HepG2 (cell line): Measurements from ENCODE around the gene HTRA3. TPM values are rescaled to one million over a fixed set of nuclear protein-coding genes. Genes with fewer than 3 reads are reported as not detected.

Experiments
- ATAC-seq: fragments of 200-7000 bp; cut with Tn5 transposase; 3 replicates; pipeline ENCODE4 v1.9.1; 2020; ENCODE audit warnings: mild to moderate bottlenecking, moderate library complexity
- BruUV-seq: library from RNA; stranded (reverse); fragments of 400-500 nt; replicated peaks from 2 replicates; lab custom pipeline; 2021; lab: Mats Ljungman, UMichigan
- CTCF ChIA-PET: fragments of 300-600 bp; formaldehyde crosslinking; extraction: SDS; loops from one replicate; lab custom pipeline; 2021; ENCODE audit warnings: low total read pairs, inconsistent platforms, low intra/inter-chr PET ratio; lab: Yijun Ruan, JAX
- POLR2A ChIA-PET: fragments of 350-600 bp; sonication (Branson Sonifier 250); formaldehyde crosslinking; loops from one replicate; lab custom pipeline; 2020; ENCODE audit warnings: antibody characterized with exemption, inconsistent platforms; lab: Yijun Ruan, JAX
- DNase-seq: peaks from one replicate; pipeline ENCODE4 v3.0.0-alpha.2; 2015; ENCODE audit warnings: low spot score
- FAIRE-seq: peaks from 3 replicates; lab custom pipeline; 2011; peaks lifted over from hg19 to GRCh38; lab: Jason Lieb, UNC
- H2AFZ ChIP-seq: one replicate; pipeline ENCODE4 v1.6.1; 2011; ENCODE audit warnings: low read length, inconsistent platforms
- H3K27ac ChIP-seq: fragments of 300-600 bp; 3 replicates; pipeline ENCODE4 v1.8.0; 2011; ENCODE audit warnings: mixed run types, mild to moderate bottlenecking, mixed read lengths, low read length, inconsistent platforms; ENCODE audit not compliant: insufficient read depth; ENCODE audit errors: extremely low read length
- H3K27me3 ChIP-seq, 2 experiments: fragments of 200-600 bp in 1 of 2; 2 replicates in 1 of 2; 3 replicates in 1 of 2; pipeline versions ENCODE4 v1.6.0 to v1.8.0; 2011; ENCODE audit warnings: low read length in 2 of 2, mild to moderate bottlenecking in 2 of 2, moderate library complexity in 2 of 2, inconsistent platforms in 1 of 2; ENCODE audit not compliant: insufficient read depth in 2 of 2, control insufficient read depth in 1 of 2
- H3K36me3 ChIP-seq, 2 experiments: fragments of 200-600 bp in 1 of 2; replicated peaks in 1 of 2; 2 replicates in 1 of 2; 3 replicates in 1 of 2; pipeline versions ENCODE4 v1.5.1 to v1.8.0; 2011; ENCODE audit warnings: low read length in 2 of 2, inconsistent platforms in 1 of 2; ENCODE audit not compliant: insufficient read depth in 2 of 2, control insufficient read depth in 1 of 2
- H3K4me1 ChIP-seq: 2 replicates; pipeline ENCODE4 v1.5.1; 2012; ENCODE audit warnings: low read length, inconsistent platforms; ENCODE audit not compliant: insufficient read depth
- H3K4me2 ChIP-seq: 2 replicates; pipeline ENCODE4 v1.6.0; 2011; ENCODE audit warnings: low read depth, low read length, inconsistent platforms
- H3K4me3 ChIP-seq, 3 experiments: fragments of 200-600 bp in 1 of 3; sonication (generic), shearing (Covaris generic) in 1 of 3; replicated peaks in 1 of 3; 2 replicates each; pipeline ENCODE4 v1.5.1; 2011 to 2016; ENCODE audit warnings: low read length in 3 of 3, inconsistent platforms in 2 of 3, low read depth in 2 of 3, mild to moderate bottlenecking in 2 of 3, control low read depth in 1 of 3, mixed read lengths in 1 of 3; ENCODE audit not compliant: insufficient read depth in 1 of 3
- H3K79me2 ChIP-seq: one replicate; pipeline ENCODE4 v1.6.1; 2011; ENCODE audit warnings: low read length, inconsistent platforms; ENCODE audit not compliant: insufficient read depth
- H3K9ac ChIP-seq: 2 replicates; pipeline ENCODE4 v1.6.0; 2011; ENCODE audit warnings: mild to moderate bottlenecking, low read depth, low read length, inconsistent platforms; ENCODE audit not compliant: insufficient read depth
- H3K9me3 ChIP-seq: 2 replicates; pipeline ENCODE4 v1.5.1; 2012; ENCODE audit warnings: mild to moderate bottlenecking, low read length
- H4K20me1 ChIP-seq: 2 replicates; pipeline ENCODE4 v1.6.0; 2011; ENCODE audit warnings: inconsistent platforms, mild to moderate bottlenecking, low read length, moderate library complexity; ENCODE audit not compliant: insufficient read depth
- CHD4 ChIP-seq: fragments of 200-600 bp; sonication (generic); IDR thresholded peaks from 2 replicates; pipeline ENCODE4 v1.7.0; 2017; ENCODE audit warnings: mild to moderate bottlenecking, low read length, borderline replicate concordance
- HINFP ChIP-seq: sonication (generic); formaldehyde crosslinking; IDR thresholded peaks from 2 replicates; pipeline ENCODE4 v1.4.0; 2020; ENCODE audit warnings: low read depth, mild to moderate bottlenecking, missing genetic modification reagents
- ISX ChIP-seq: sonication (generic); formaldehyde crosslinking; conservative IDR thresholded peaks from 2 replicates; pipeline ENCODE4 v1.5.0; 2020; ENCODE audit warnings: missing genetic modification reagents
- KAT2B ChIP-seq: fragments of 150-350 bp; IDR thresholded peaks from 2 replicates; pipeline ENCODE4 v1.6.1; 2014; ENCODE audit warnings: low read depth, low read length, borderline replicate concordance
- KDM1A ChIP-seq: IDR thresholded peaks from 2 replicates; pipeline ENCODE4 v1.6.1; 2016; ENCODE audit warnings: missing compliant biosample characterization
- KLF12 ChIP-seq: sonication (generic); formaldehyde crosslinking; IDR thresholded peaks from 2 replicates; pipeline ENCODE4 v1.4.0; 2020; ENCODE audit warnings: missing genetic modification reagents, borderline replicate concordance
- KMT2A ChIP-seq: sonication (generic); formaldehyde crosslinking; IDR thresholded peaks from 2 replicates; pipeline ENCODE4 v1.4.0; 2020; ENCODE audit warnings: missing genetic modification reagents
- NAIF1 ChIP-seq: sonication (generic); formaldehyde crosslinking; IDR thresholded peaks from 2 replicates; pipeline ENCODE4 v1.5.0; 2020; ENCODE audit warnings: mild to moderate bottlenecking, missing genetic modification reagents, borderline replicate concordance
- NFATC3 ChIP-seq: sonication (generic); formaldehyde crosslinking; IDR thresholded peaks from 2 replicates; pipeline ENCODE4 v1.5.1; 2020; ENCODE audit warnings: mild to moderate bottlenecking, missing genetic modification reagents
- ZGPAT ChIP-seq: IDR thresholded peaks from 2 replicates; pipeline ENCODE4 v1.6.1; 2016; ENCODE audit warnings: mild to moderate bottlenecking
- ZMYM4 ChIP-seq: sonication (generic); formaldehyde crosslinking; IDR thresholded peaks from 2 replicates; pipeline ENCODE4 v1.8.1; 2023; ENCODE audit warnings: mild to moderate bottlenecking, missing genetic modification reagents
- ZNF672 ChIP-seq: sonication (generic); formaldehyde crosslinking; IDR thresholded peaks from 2 replicates; pipeline ENCODE4 v1.8.1; 2022; ENCODE audit warnings: missing genetic modification reagents
- WGBS: methylation state at CpG from one replicate; pipeline ENCODE4 v1.1.6; 2017; ENCODE audit warnings: low lambda C conversion rate; 5-methylcytosine and 5-hydroxymethylcytosine counted together
- in situ Hi-C: cut with HindIII; loops from 2 replicates; pipeline ENCODE4 v1.10.0; 2017; ENCODE audit warnings: low pct_unique_long_range_greater_than_20kb; ENCODE audit not compliant: extremely low pct_ligation_motif_present
- intact Hi-C: fragments of 100-400 bp; cut with micrococcal nuclease; formaldehyde crosslinking; loops from one replicate; pipeline ENCODE4 v1.10.0; 2022; ENCODE audit not compliant: unreplicated experiment
- polyA plus RNA-seq, 8 experiments: library from polyadenylated mRNA; depleted of rRNA in 3 of 8; stranded (reverse) in 7 of 8; unstranded in 1 of 8; fragments of >200 nt; fragmentation: Illumina TruSeq in 4 of 8; extraction: Trizol in 4 of 8; gene quantifications; 2 replicates each; pipeline versions ENCODE4 v1.2.1 to v1.2.3, GENCODE V29; 2011 to 2016; ENCODE audit warnings: low read depth in 4 of 8, missing spikeins in 1 of 8, mixed read lengths in 1 of 8; ENCODE audit not compliant: insufficient read depth in 1 of 8
- total RNA-seq, 5 experiments: library from RNA; depleted of rRNA; stranded (reverse); fragments of >200 nt; fragmentation: Illumina TruSeq; extraction: Trizol; gene quantifications; 2 replicates each; pipeline ENCODE4 v1.2.3, GENCODE V29; 2016; ENCODE audit warnings: low read depth in 1 of 5

HTRA3 gene
- total and polyA plus RNA-seq, 2 of the 13 experiments (the other 11 are each of a cell fraction or from before 2014, with no cell fraction given) = 0.17 TPM; not detected in 1

GRCh38 chr4:8276358-8277240 is 7.0 kb downstream of the HTRA3 start:
- no peaks in the 10 kb centered on the region for H3K4me1 ChIP-seq
- no peak overlapping the region for H3K4me3 ChIP-seq
- H3K27me3 ChIP-seq = peaks cover 19 to 73% of the 10 kb centered on the region in 2 experiments
- FAIRE-seq (no peak), DNase-seq (no peak), ATAC-seq (no peak)
- TF ChIP-seq ZNF672 (CRISPR knock-in tag) (no peak), CHD4 (no peak), ISX (CRISPR knock-in tag) (no peak), ZMYM4 (CRISPR knock-in tag) (no peak), NAIF1 (CRISPR knock-in tag) (no peak), ZGPAT (CRISPR knock-in tag) (no peak), HINFP (CRISPR knock-in tag) (no peak), KMT2A (no peak), KAT2B (no peak), KLF12 (CRISPR knock-in tag) (no peak), KDM1A (CRISPR knock-in tag) (no peak), NFATC3 (no peak)
- no peaks in the 10 kb centered on the region for H3K79me2 ChIP-seq
- in situ Hi-C loops = no loop called here
- H3K9ac ChIP-seq = no peak overlapping the region
- no peak overlapping the region for H2AFZ ChIP-seq
- ChIA-PET CTCF (no interaction called here), POLR2A (no interaction called here)
- H4K20me1 ChIP-seq = no peaks in the 10 kb centered on the region
- no peaks in the 10 kb centered on the region for H3K36me3 ChIP-seq
- intact Hi-C loops = no loop called here
- WGBS = 28% methylated on average over 12 of the region's 24 CpGs
- BruUV-seq = no TSS peak
- no peaks in the 10 kb centered on the region for H3K9me3 ChIP-seq
- no peak overlapping the region for H3K4me2 ChIP-seq
- H3K27ac ChIP-seq = no peak overlapping the region
